Measurements from ENCODE around the gene SYT7. TPM values are rescaled to one million over a fixed set of nuclear protein-coding genes. Genes with fewer than 3 reads are reported as not detected.
A peak's percentile ranks its signal among the peaks of the same experiment; 100 is the strongest.

SYT7 gene
- total RNA-seq, 4 donors from 2014 or later = 5.2 to 12.6 (median 8.8) TPM

DNA sequence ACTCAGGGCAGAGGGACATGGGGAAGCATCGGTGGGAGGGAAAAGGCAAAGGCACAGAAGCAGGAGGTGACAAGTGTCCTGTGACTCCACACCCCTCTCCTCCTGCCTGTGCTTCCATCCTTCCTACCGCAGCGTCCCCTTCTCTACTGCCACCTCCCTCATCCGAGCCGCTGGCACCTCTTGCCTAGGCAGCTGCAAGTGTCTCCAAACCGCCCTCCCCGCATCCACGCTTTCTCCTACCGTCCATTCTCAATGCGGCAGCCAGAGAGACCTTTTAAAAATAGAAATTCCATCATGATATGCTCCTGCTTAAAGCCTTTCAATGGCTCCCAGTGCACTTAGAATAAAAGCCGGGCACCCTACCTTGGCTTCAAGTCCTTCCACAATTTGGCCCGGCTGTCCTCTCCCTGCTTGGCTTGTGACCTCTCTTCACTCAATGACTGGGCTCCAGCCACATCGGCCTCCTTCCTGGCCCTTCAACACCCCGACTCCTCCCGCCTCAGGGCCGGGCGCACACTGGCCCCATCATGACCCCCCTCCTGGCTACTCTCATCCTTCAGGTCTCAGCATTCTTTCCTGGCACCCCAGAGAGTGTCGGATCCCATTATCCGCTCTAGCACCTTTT is 55.8 kb downstream of the SYT7 start:
- peaks cover 13 to 19% of the 10 kb centered on the region in 2 donors for H3K4me1 ChIP-seq
- H3K27ac ChIP-seq = no peak overlapping the region
- intact Hi-C loops (cut with DNase I) = no loop called here
- DNase-seq = no peak
- WGBS, 2 donors = 90 to 94% methylated on average over 19 of the region's 19 CpGs
- H3K36me3 ChIP-seq = no peaks in the 10 kb centered on the region
- H3K9me3 ChIP-seq = no peaks in the 10 kb centered on the region
- H3K4me3 ChIP-seq (replicated peaks in 1 of 3) = no peak overlapping the region
- H3K27me3 ChIP-seq = no peaks in the 10 kb centered on the region
- TF ChIP-seq, protein P1, sequence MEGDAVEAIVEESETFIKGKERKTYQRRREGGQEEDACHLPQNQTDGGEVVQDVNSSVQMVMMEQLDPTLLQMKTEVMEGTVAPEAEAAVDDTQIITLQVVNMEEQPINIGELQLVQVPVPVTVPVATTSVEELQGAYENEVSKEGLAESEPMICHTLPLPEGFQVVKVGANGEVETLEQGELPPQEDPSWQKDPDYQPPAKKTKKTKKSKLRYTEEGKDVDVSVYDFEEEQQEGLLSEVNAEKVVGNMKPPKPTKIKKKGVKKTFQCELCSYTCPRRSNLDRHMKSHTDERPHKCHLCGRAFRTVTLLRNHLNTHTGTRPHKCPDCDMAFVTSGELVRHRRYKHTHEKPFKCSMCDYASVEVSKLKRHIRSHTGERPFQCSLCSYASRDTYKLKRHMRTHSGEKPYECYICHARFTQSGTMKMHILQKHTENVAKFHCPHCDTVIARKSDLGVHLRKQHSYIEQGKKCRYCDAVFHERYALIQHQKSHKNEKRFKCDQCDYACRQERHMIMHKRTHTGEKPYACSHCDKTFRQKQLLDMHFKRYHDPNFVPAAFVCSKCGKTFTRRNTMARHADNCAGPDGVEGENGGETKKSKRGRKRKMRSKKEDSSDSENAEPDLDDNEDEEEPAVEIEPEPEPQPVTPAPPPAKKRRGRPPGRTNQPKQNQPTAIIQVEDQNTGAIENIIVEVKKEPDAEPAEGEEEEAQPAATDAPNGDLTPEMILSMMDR (IDR thresholded peaks at IDR 0.05) = no peak
- no peak for TF ChIP-seq POLR2A (IDR thresholded peaks at IDR 0.05)

DNA sequence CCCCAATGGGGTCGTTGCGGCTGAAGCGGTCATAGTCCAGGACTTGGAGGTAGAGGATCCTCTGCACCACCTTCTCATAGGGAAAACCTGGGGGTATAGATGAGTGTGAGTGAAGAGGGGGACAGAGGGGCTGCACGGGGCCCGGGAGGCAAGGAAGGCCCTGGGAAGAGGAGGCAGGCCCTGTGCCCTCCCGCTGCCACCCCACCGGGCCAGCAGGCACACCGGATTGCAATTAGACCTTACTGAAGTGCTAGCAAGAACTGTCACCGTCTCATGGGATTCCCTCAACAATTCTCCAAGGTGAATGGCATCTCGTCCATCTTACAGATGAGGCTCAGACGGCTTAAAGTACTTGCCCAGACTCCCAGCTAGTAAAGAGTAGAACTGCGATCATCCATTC is 56.4 kb downstream of the SYT7 start:
- intact Hi-C loops (cut with DNase I) = no loop called here
- no peaks in the 10 kb centered on the region for H3K27me3 ChIP-seq
- 84 to 89% methylated on average over 12 of the region's 12 CpGs for WGBS, 2 donors
- H3K4me3 ChIP-seq (replicated peaks in 1 of 3) = no peak overlapping the region
- TF ChIP-seq, protein P1 (IDR thresholded peaks at IDR 0.05) = no peak
- TF ChIP-seq POLR2A (IDR thresholded peaks at IDR 0.05) = no peak
- no peak for DNase-seq
- peaks cover 8 to 12% of the 10 kb centered on the region in 2 donors for H3K4me1 ChIP-seq
- no peak overlapping the region for H3K27ac ChIP-seq
- no peaks in the 10 kb centered on the region for H3K36me3 ChIP-seq
- no peaks in the 10 kb centered on the region for H3K9me3 ChIP-seq

DNA sequence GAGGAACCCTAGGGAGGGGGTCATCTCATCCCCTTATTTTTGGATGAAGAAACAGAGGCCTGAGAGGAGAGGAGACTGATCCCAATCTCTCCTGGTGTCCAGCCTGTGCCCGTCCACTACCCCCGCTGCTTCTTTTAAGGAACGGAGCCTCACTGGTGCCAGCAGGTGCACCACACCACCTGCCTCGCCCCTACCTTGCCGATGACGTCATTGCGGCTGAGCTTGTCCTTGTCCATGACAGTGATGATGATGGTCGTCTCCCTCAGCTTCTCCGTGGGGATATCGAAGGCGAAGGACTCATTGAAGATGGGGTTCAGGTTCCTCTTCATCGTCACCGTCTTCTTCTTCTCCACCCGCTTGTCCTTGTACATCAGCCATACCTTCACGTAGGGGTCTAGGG is 58.0 kb downstream of the SYT7 start:
- Histone ChIP-seq H3K36me3 (no peaks in the 10 kb centered on the region), H3K4me1 (no peaks in the 10 kb centered on the region), H3K27ac (no peak overlapping the region), H3K9me3 (no peaks in the 10 kb centered on the region), H3K27me3 (no peaks in the 10 kb centered on the region), H3K4me3 (replicated peaks in 1 of 3) (no peak overlapping the region)
- no peak for DNase-seq
- intact Hi-C loops (cut with DNase I) = no loop called here
- TF ChIP-seq POLR2A (IDR thresholded peaks at IDR 0.05) = no peak
- 91 to 92% methylated on average over 15 of the region's 15 CpGs for WGBS, 2 donors

DNA sequence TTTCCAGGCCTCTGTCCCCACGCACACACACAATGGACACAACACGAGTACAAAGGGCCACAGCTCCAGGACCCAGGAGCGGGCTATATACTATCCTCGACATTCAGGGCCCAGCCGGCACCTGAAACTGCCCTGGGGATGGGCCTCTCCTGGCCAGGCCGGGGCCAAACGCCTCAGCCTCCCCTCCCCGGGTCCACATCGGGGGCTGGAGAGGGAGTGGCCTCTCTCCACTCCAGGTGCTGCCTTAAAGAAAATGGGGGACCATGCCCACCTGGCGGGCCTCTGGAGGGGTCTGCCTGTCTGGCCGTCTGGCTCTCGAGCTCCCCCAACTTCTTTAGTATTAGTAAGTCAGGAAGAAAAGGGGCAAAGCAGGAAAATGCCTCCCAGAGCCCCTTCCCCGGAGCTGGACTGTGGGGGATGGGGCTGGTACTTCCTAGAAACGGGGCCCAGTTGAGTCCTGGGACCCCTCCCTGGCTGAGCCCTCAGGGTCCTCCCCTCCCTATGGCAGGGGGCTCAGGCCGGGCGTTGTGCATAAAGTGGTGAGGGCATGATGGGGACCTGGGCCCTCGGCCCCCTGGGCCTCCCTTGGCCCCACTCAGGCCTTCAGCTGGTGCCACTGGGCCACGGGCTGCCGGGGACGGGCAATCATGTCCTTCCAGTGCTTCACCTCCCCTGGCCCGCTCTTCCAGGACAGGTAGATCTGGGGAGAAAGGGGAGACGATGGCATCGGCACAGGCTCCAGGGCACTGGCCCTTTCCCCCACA is 62.7 kb downstream of the SYT7 start:
- H3K27ac ChIP-seq = no peak overlapping the region
- DNase-seq = no peak
- 93 to 95% methylated on average over 16 to 21 of the region's 23 CpGs for WGBS, 2 donors
- H3K9me3 ChIP-seq = no peaks in the 10 kb centered on the region
- TF ChIP-seq POLR2A (IDR thresholded peaks at IDR 0.05) = no peak
- TF ChIP-seq, protein P1 (IDR thresholded peaks at IDR 0.05) = no peak
- H3K27me3 ChIP-seq = no peaks in the 10 kb centered on the region
- no peaks in the 10 kb centered on the region for H3K4me1 ChIP-seq
- H3K4me3 ChIP-seq (replicated peaks in 1 of 3) = no peak overlapping the region
- H3K36me3 ChIP-seq = no peaks in the 10 kb centered on the region
- intact Hi-C loops (cut with DNase I) = loop anchor here (10.0 kb wide), 1 partner anchor 73 kb away; no protein-coding TSS in a partner anchor

DNA sequence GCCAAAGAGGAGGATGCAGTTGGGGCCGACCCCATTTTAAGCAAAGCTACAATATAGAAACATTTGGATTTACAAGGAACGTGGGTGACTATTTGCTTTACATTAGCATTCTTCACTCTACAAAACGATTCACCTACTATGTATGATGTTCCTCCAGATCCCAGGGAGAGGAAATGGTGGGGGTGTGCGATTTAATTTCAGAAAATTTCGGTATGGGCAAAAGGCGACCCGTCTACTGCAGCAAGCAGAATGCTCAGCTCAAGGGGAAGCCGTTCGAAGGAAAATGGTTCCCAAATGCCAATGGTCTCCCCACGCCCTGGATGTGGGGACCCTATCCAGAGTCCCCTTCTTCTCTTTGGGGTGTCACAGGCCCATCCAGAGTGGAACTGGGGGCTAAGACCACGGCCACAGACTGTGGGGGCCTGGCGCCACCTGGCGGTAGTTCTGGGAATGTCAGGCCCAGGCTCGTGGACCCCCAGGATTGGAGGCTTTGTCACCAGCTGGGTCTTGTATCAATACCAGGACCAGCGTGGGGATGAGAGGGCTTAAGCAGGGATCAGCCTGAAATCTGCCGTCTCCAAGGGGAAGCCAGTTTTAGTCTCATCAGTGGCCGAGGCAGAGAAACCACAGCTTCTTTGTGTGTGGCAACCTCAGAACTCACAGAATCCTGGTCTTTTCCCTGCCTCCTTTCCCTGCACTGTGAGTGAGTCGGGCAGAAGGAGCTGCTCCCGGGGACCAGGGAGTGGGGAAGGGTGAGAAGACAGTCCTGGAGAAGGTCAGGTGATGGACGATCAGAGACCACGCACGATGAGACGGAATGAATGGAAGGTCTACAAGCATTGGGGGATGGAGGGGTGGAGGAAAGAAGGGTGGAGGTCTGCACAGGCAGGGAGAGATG is 64.0 kb downstream of the SYT7 start:
- H3K4me3 ChIP-seq (replicated peaks in 1 of 3) = no peak overlapping the region
- H3K4me1 ChIP-seq = no peaks in the 10 kb centered on the region
- DNase-seq = peak in 1 of 2 donors; percentile 29
- intact Hi-C loops (cut with DNase I) = loop anchor here (2.0 to 10.0 kb wide), 2 partner anchors 40 to 72 kb away; no protein-coding TSS in a partner anchor
- no peak for TF ChIP-seq POLR2A (IDR thresholded peaks at IDR 0.05)
- TF ChIP-seq, protein P1 (IDR thresholded peaks at IDR 0.05) = peak; percentile 87 to 95 (median 90)
- H3K9me3 ChIP-seq = no peaks in the 10 kb centered on the region
- no peaks in the 10 kb centered on the region for H3K36me3 ChIP-seq
- no peak overlapping the region for H3K27ac ChIP-seq
- H3K27me3 ChIP-seq = no peaks in the 10 kb centered on the region
- WGBS, 2 donors = 27 to 29% methylated on average over 20 of the region's 23 CpGs

Measured in thyroid gland (tissue), 4 donors.